ENCODE data around the gene HNRNPA3. TPM values are rescaled to one million over a fixed set of nuclear protein-coding genes. Genes with fewer than 3 reads are reported as not detected.
A peak's percentile ranks its signal among the peaks of the same experiment; 100 is the strongest.

Gene HNRNPA3
- polyA plus RNA-seq, 1 donor (not counting 4 experiments of a cell fraction or from before 2014, with no cell fraction given) = 178 TPM

DNA sequence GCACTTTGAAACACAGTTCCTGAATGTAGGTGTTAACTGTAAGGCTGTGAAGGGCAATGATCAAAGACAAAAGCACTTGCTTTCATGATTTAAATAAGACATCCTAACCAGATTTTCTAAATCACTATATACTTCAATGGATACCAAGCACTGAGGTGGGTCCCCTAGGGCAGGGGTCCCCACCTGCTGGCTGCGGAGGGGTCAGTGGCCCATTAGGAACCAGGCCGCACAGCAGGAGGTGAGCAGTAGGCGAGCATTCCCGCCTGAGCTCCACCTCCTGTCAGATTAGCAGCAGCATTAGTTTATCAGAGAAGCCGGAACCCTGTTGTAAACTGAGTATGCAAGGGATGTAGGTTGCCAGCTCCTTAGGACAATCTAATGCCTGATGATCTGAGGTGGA lies 44.9 kb downstream of the HNRNPA3 start:
- Histone ChIP-seq H3K9ac (ENCODE audit: control insufficient read depth, extremely low read depth, insufficient read depth, low read length) (no peak overlapping the region), H3K4me2 (ENCODE audit: control insufficient read depth, extremely low read depth, insufficient read depth, low read depth, low read length) (peak overlapping the region; percentile 65), H3K9me3 (ENCODE audit: control insufficient read depth, low read depth, low read length) (peaks cover 2% of the 10 kb centered on the region), H3K9me1 (ENCODE audit: control insufficient read depth, extremely low read depth, insufficient read depth, low read length) (peaks cover 11% of the 10 kb centered on the region), H2AFZ (ENCODE audit: control insufficient read depth, low read length) (no peak overlapping the region), H3K4me1 (ENCODE audit: control insufficient read depth, extremely low read depth, insufficient read depth, low read length) (peaks cover 62% of the 10 kb centered on the region), H3K27ac (ENCODE audit: control insufficient read depth, insufficient read depth, low read length) (peak overlapping the region; percentile 29), H3K4me3 (ENCODE audit: control insufficient read depth in 2 of 3, extremely low read depth in 1 of 3, insufficient read depth in 2 of 3, low read depth in 1 of 3, low read length in 3 of 3) (peak overlapping the region in 2 of 3 experiments; percentile 3 to 22), H3K79me2 (ENCODE audit: control insufficient read depth, insufficient read depth, low read length) (peaks cover 99% of the 10 kb centered on the region), H4K20me1 (ENCODE audit: control insufficient read depth, extremely low read depth, insufficient read depth, low read length) (peaks cover 50% of the 10 kb centered on the region), H3K27me3 (ENCODE audit: control insufficient read depth, extremely low read depth, insufficient read depth, low read length) (no peaks in the 10 kb centered on the region), H3K36me3 (ENCODE audit: control insufficient read depth in 2 of 2, extremely low read depth in 1 of 2, insufficient read depth in 2 of 2, low read length in 2 of 2) (peaks cover 8 to 38% of the 10 kb centered on the region in 2 experiments)
- no peak for DNase-seq (ENCODE audit: low read depth, low spot score)
- dilution Hi-C loops (cut with MboI; ENCODE audit: extremely low pct_ligation_motif_present, low sequenced_read_pairs) = no loop called here
- no peak for FAIRE-seq
- no peak for TF ChIP-seq EZH2 (IDR thresholded peaks at IDR 0.05; ENCODE audit: low read length)
- TF ChIP-seq, protein P1, sequence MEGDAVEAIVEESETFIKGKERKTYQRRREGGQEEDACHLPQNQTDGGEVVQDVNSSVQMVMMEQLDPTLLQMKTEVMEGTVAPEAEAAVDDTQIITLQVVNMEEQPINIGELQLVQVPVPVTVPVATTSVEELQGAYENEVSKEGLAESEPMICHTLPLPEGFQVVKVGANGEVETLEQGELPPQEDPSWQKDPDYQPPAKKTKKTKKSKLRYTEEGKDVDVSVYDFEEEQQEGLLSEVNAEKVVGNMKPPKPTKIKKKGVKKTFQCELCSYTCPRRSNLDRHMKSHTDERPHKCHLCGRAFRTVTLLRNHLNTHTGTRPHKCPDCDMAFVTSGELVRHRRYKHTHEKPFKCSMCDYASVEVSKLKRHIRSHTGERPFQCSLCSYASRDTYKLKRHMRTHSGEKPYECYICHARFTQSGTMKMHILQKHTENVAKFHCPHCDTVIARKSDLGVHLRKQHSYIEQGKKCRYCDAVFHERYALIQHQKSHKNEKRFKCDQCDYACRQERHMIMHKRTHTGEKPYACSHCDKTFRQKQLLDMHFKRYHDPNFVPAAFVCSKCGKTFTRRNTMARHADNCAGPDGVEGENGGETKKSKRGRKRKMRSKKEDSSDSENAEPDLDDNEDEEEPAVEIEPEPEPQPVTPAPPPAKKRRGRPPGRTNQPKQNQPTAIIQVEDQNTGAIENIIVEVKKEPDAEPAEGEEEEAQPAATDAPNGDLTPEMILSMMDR (optimal IDR thresholded peaks at IDR 0.05 in 1 of 3, IDR thresholded peaks at IDR 0.05 in 1 of 3, conservative IDR thresholded peaks at IDR 0.05 in 1 of 3; ENCODE audit: extremely low read depth in 1 of 3, insufficient read depth in 2 of 3, low read length in 3 of 3) = no peak

DNA sequence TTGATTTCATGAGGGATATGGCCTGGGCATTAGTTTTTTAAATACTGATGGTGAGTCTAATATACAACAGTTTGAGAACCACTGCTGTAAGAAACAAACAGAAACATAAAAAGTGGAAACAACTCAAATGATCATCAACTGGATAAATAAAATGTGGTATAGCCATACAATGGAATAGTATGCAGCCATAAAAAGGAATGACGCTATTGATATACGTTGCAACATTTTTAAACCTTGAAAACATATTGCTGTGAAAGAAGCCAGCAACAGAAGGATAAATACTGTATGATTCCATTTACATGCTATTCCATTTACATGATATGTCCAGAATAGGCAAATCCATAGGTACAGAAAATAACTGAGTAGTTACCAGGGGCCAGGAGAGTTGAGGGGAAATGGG lies 45.5 kb downstream of the HNRNPA3 start:
- Histone ChIP-seq H3K27me3 (ENCODE audit: control insufficient read depth, extremely low read depth, insufficient read depth, low read length) (no peaks in the 10 kb centered on the region), H3K4me1 (ENCODE audit: control insufficient read depth, extremely low read depth, insufficient read depth, low read length) (peaks cover 56% of the 10 kb centered on the region), H3K9ac (ENCODE audit: control insufficient read depth, extremely low read depth, insufficient read depth, low read length) (no peak overlapping the region), H2AFZ (ENCODE audit: control insufficient read depth, low read length) (no peak overlapping the region), H3K27ac (ENCODE audit: control insufficient read depth, insufficient read depth, low read length) (no peak overlapping the region), H3K4me3 (ENCODE audit: control insufficient read depth in 2 of 3, extremely low read depth in 1 of 3, insufficient read depth in 2 of 3, low read depth in 1 of 3, low read length in 3 of 3) (no peak overlapping the region), H3K79me2 (ENCODE audit: control insufficient read depth, insufficient read depth, low read length) (peaks cover 99% of the 10 kb centered on the region), H4K20me1 (ENCODE audit: control insufficient read depth, extremely low read depth, insufficient read depth, low read length) (peaks cover 50% of the 10 kb centered on the region), H3K9me3 (ENCODE audit: control insufficient read depth, low read depth, low read length) (peaks cover 2% of the 10 kb centered on the region), H3K9me1 (ENCODE audit: control insufficient read depth, extremely low read depth, insufficient read depth, low read length) (peaks cover 11% of the 10 kb centered on the region), H3K4me2 (ENCODE audit: control insufficient read depth, extremely low read depth, insufficient read depth, low read depth, low read length) (peak overlapping the region; percentile 65), H3K36me3 (ENCODE audit: control insufficient read depth in 2 of 2, extremely low read depth in 1 of 2, insufficient read depth in 2 of 2, low read length in 2 of 2) (peaks cover 8 to 38% of the 10 kb centered on the region in 2 experiments)
- dilution Hi-C loops (cut with MboI; ENCODE audit: extremely low pct_ligation_motif_present, low sequenced_read_pairs) = no loop called here
- TF ChIP-seq EZH2 (IDR thresholded peaks at IDR 0.05; ENCODE audit: low read length) = no peak
- TF ChIP-seq, protein P1 (optimal IDR thresholded peaks at IDR 0.05 in 1 of 3, IDR thresholded peaks at IDR 0.05 in 1 of 3, conservative IDR thresholded peaks at IDR 0.05 in 1 of 3; ENCODE audit: extremely low read depth in 1 of 3, insufficient read depth in 2 of 3, low read length in 3 of 3) = no peak
- FAIRE-seq = no peak
- DNase-seq (ENCODE audit: low read depth, low spot score) = no peak
